IPS-18a (cell line): Measurements from ENCODE around the gene RPS2.

Experiments used
- H3K27ac ChIP-seq: one replicate; pipeline ENCODE4 v1.5.1; 2013; ENCODE audit warnings: low read length
- H3K27me3 ChIP-seq: one replicate; pipeline ENCODE4 v1.6.1; 2013; ENCODE audit warnings: mild to moderate bottlenecking, low read length; ENCODE audit not compliant: control insufficient read depth, insufficient read depth
- H3K36me3 ChIP-seq: one replicate; pipeline ENCODE4 v1.6.1; 2013; ENCODE audit warnings: low read depth, low read length; ENCODE audit not compliant: control insufficient read depth
- H3K4me1 ChIP-seq: one replicate; pipeline ENCODE4 v1.6.1; 2013; ENCODE audit warnings: low read depth, low read length; ENCODE audit not compliant: control insufficient read depth
- H3K4me3 ChIP-seq: one replicate; pipeline ENCODE4 v1.5.1; 2013; ENCODE audit warnings: low read length
- H3K9ac ChIP-seq: one replicate; pipeline ENCODE4 v1.6.1; 2013; ENCODE audit warnings: mild to moderate bottlenecking, low read length, moderate library complexity
- H3K9me3 ChIP-seq: one replicate; pipeline ENCODE4 v1.6.1; 2013; ENCODE audit warnings: low read depth, low read length; ENCODE audit not compliant: control insufficient read depth

RPS2 gene

GRCh38 chr16:2004795-2005517, 40.3 kb upstream of the RPS2 start:
- Histone ChIP-seq H3K9ac (no peak overlapping the region), H3K27ac (no peak overlapping the region), H3K4me1 (peaks cover 13% of the 10 kb centered on the region), H3K4me3 (no peak overlapping the region), H3K9me3 (no peaks in the 10 kb centered on the region), H3K27me3 (no peaks in the 10 kb centered on the region), H3K36me3 (peaks cover 29% of the 10 kb centered on the region)

- Histone ChIP-seq H3K9me3 (no peaks in the 10 kb centered on the region), H3K9ac (no peak overlapping the region), H3K27me3 (no peaks in the 10 kb centered on the region), H3K4me3 (peak overlapping the region; percentile 14), H3K36me3 (peaks cover 31% of the 10 kb centered on the region), H3K27ac (no peak overlapping the region), H3K4me1 (peaks cover 13% of the 10 kb centered on the region)
Observed at GRCh38 chr16:2003827-2004641, 39.4 kb upstream of the RPS2 start.

- no peak overlapping the region for H3K9ac ChIP-seq
- H3K4me3 ChIP-seq: no peak overlapping the region
- peaks cover 35% of the 10 kb centered on the region for H3K36me3 ChIP-seq
- H3K9me3 ChIP-seq: no peaks in the 10 kb centered on the region
- no peaks in the 10 kb centered on the region for H3K27me3 ChIP-seq
- peaks cover 10% of the 10 kb centered on the region for H3K4me1 ChIP-seq
- H3K27ac ChIP-seq: no peak overlapping the region
Observed at GRCh38 chr16:2003231-2003826, 38.7 kb upstream of the RPS2 start.

- H3K9ac ChIP-seq: no peak overlapping the region
- no peaks in the 10 kb centered on the region for H3K27me3 ChIP-seq
- no peaks in the 10 kb centered on the region for H3K9me3 ChIP-seq
- peaks cover 42% of the 10 kb centered on the region for H3K36me3 ChIP-seq
- no peak overlapping the region for H3K4me3 ChIP-seq
- no peak overlapping the region for H3K27ac ChIP-seq
- peaks cover 6% of the 10 kb centered on the region for H3K4me1 ChIP-seq
Observed at GRCh38 chr16:2002406-2003230, 38.0 kb upstream of the RPS2 start.

GRCh38 chr16:2001456-2002355, 37.1 kb upstream of the RPS2 start:
- no peak overlapping the region for H3K4me3 ChIP-seq
- no peak overlapping the region for H3K27ac ChIP-seq
- H3K9me3 ChIP-seq: no peaks in the 10 kb centered on the region
- peaks cover 5% of the 10 kb centered on the region for H3K4me1 ChIP-seq
- H3K27me3 ChIP-seq: no peaks in the 10 kb centered on the region
- peaks cover 46% of the 10 kb centered on the region for H3K36me3 ChIP-seq
- H3K9ac ChIP-seq: no peak overlapping the region

GRCh38 chr16:2001035-2001434, 36.4 kb upstream of the RPS2 start:
- peaks cover 46% of the 10 kb centered on the region for H3K36me3 ChIP-seq
- H3K9ac ChIP-seq: no peak overlapping the region
- no peak overlapping the region for H3K4me3 ChIP-seq
- H3K4me1 ChIP-seq: peaks cover 5% of the 10 kb centered on the region
- H3K9me3 ChIP-seq: no peaks in the 10 kb centered on the region
- no peak overlapping the region for H3K27ac ChIP-seq
- no peaks in the 10 kb centered on the region for H3K27me3 ChIP-seq

- no peaks in the 10 kb centered on the region for H3K27me3 ChIP-seq
- H3K4me1 ChIP-seq: peaks cover 5% of the 10 kb centered on the region
- no peak overlapping the region for H3K27ac ChIP-seq
- H3K36me3 ChIP-seq: peaks cover 46% of the 10 kb centered on the region
- no peaks in the 10 kb centered on the region for H3K9me3 ChIP-seq
- no peak overlapping the region for H3K4me3 ChIP-seq
- no peak overlapping the region for H3K9ac ChIP-seq
Observed at GRCh38 chr16:1999866-2000514, 35.4 kb upstream of the RPS2 start.

- H3K27me3 ChIP-seq: no peaks in the 10 kb centered on the region
- no peak overlapping the region for H3K27ac ChIP-seq
- no peak overlapping the region for H3K9ac ChIP-seq
- no peaks in the 10 kb centered on the region for H3K9me3 ChIP-seq
- peaks cover 2% of the 10 kb centered on the region for H3K4me1 ChIP-seq
- H3K4me3 ChIP-seq: no peak overlapping the region
- peaks cover 46% of the 10 kb centered on the region for H3K36me3 ChIP-seq
Observed at GRCh38 chr16:1998852-1999801, 34.5 kb upstream of the RPS2 start.

GRCh38 chr16:1998360-1998835, 33.8 kb upstream of the RPS2 start:
- Histone ChIP-seq H3K9ac (no peak overlapping the region), H3K9me3 (no peaks in the 10 kb centered on the region), H3K27ac (no peak overlapping the region), H3K36me3 (peaks cover 46% of the 10 kb centered on the region), H3K4me1 (no peaks in the 10 kb centered on the region), H3K4me3 (no peak overlapping the region), H3K27me3 (no peaks in the 10 kb centered on the region)
